ENCODE results near the gene PIGQ.

Gene PIGQ

DNA sequence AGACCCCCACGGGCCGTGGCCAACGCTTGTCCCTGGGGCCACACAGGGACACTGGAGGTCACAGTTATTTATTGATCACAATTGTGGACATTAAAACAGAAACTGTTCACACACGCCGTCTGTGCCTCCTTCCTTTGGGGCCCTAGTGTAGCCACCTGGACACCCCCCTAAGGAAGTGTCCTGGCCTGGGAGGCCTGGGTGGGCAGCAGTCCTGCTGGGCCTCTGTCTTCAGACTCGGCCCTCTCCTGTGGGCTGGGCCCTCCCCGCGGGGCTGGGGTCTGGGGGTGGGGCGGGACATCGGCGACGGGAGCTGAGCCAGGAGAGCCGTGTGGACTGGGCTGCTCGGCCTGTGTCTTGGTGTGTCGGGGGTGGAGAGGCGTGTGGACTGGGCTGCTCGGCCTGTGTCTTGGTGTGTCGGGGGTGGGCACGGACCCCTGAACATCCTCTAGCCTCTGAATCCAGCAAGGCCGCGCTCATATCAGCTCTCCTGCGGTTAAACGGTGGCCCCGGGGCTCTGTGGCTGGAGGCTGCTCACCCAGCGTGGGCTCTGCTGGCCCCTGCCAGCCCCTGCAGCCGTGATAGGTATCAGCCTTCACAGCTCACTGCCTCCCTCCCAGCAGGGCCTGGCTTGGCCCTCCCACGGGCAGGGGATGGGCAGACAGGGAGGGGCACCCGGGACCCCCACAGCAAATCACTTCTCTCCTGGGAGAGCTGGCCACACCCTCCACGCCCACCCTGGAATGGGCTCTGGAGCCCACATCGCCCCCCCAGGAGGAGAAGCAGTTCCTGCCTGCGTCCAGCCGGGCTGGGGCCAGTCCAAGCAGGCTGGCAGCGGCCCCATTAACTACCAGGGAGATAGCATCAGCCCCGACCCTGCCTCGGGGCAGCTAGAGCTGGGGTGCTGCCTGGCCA, 4.1 kb upstream of the PIGQ start:
- in situ Hi-C loops (cut with HindIII; ENCODE audit: low sequenced_read_pairs) = no loop called here

DNA sequence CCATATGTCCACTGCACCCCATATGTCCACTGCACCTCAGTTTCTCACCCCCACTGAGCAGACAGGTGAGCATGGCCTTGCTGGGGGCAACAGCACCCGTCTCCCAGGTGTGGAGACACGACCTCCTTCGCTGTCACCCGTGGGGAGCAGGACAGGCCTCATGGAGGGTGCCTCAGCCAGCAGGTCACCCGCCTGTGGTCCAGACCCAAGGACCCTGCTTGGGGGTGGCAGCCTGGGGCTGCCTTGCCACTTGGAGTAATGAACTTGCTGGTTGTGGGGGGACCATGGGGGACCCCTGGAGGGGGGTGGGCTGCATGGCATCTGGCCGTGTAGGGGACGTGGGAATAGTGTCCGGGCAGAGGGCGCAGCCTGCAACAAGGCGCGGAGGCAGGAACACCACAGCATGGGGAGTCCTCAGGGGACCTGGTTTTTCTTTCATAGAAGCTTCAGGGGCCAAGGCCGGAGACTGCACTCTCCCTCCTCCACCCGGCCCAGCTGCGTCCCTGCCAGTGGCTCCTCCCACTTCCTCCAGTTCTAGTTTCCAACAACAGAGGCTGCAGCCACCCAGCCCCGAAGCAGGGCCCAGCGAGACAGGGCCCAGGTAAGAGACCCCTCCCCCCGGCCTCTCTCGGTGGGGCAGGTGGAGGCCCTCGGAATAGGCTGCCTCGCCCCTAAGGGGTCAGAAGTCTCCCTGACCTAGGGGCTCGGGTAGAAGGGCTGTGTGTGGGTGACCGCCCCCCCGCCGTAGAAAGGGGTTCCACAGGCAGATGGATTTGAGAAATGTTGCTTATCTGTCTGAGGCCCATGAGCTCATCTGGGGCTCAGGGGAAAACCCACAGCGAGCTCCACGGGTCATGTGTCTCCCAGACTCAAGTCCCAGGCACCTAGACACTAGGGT, 3.0 kb upstream of the PIGQ start, which contains the start of gene NHLRC4:
Gene NHLRC4, plus strand, starts transcription at position 531 of the 898 bp plus-strand sequence. CDS start 1,043 bp downstream, outside the sequence.
- in situ Hi-C loops (cut with HindIII; ENCODE audit: low sequenced_read_pairs) = no loop called here

DNA sequence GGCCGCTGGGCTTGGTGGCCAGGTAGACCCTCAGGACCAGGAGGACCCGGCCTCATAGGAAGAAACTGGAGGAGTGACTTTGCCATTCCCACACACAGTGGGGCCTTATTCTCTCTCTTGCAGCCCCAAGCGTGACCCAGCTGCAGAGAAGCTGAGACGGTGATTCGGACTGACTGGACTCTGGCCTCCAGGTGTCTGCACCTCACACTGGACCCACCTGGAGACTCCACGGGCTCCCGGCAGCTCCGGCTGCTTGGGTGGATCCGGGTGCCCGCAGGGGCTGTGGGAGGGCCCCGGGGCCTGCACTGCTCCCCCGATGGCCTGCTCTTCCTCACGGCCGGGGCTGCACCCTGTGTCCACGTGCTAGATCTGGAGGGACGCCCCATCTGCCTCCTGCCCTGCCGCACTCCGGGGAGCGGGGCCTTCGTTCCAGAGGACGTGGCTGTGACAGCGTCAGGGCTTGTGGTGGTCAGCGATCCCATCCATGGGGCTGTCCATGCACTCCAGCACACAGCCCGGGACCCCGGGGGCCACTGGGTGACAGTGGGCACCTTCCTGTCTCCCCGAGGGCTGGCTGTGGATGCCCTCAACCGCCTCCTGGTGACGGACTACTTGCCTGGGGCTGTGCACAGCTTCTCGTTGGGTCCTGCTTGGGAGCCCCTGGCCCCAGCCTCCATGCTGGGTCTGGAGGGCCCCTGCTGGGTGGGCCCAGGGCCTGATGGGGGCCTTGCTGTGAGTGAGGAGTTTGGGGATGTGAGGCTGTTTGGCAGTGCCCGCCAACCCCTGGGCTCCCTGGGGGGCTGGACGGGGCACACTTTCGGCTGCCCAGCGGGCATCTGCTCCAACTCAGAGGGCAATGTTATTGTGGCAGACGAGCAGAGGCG, 2.2 kb upstream of the PIGQ start:
- in situ Hi-C loops (cut with HindIII; ENCODE audit: low sequenced_read_pairs) = no loop called here

DNA sequence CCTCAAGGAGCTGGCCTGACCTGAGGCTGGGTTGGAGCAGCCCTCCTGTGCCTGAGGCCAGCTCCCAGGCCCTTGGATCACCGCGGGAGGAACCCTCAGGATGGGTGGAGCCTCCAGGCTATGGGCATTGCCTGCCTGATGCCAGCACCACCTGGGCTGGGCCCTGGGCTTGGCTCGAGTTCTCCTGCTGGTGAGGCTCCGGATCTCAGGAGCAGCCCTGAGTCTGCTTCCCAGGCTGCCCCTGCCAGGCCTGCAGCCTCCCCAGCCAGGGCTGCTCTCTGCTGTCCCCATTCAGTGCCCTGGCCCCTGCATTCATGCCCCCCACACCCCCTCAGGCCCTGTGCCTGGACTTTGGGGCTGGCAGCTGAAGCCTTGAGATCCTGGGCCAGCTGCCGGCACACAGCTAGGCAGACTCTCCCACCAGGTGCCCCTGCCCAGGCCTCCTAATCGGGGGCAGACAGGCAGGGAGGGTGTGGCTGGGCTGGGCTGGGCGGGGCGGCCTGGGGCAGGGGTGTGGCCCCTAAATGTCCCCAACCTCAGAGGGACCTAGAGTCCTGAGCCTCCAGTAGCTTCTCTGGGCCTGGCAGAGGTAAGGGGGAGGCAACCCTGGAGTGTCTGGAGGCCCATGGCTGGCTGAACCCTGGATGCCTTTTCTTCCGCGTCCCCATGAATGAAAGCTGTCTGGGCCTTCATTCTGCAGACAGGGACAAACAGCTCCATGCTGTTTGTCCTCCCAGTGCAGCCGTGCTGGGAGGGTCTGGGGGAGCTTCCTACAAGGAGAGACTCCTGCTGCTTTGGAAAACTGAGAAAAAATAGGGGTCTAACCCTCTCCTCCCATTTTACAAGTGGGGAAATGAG, 1.1 kb upstream of the PIGQ start:
- in situ Hi-C loops (cut with HindIII; ENCODE audit: low sequenced_read_pairs) = no loop called here

DNA sequence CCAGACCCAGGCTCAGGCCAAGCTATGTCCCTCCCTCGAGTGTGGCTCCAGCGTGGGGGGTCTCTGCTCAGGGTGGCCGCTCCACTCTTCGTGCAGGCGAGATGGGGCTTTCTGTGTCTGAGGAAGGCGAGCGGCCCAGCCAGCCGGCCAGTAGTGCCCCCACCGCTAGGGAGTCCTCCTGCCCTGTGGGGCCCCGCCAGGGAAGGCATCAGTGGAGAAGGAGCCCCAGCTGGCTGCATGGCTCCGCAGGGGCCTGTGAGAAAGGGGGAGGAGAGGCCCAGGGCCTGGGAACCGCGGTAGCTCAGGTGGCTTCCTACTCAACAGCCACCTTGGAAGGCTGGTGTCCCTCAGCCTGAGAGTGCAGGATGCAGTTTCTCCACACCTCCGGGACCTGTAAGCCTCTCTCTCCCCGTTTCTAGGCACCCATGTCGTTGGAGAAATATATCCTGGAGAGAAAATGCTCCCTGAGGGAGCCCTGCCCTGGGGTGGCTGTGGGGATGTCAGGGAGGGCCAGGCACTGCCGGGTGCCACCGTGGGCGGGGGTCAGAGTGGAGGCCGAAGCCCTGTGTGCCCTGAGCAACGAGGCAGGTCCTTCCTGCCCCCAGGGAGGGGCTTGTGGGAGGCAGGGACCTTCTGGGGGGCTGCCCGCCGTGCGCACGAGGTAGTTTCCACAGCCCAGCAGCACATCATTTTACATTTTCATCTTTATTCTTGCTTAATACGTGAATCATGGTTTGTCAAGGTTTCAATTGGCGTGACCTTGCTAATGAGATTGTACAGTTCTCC, 3.3 kb downstream of the PIGQ start:
- in situ Hi-C loops (cut with HindIII; ENCODE audit: low sequenced_read_pairs) = no loop called here

DNA sequence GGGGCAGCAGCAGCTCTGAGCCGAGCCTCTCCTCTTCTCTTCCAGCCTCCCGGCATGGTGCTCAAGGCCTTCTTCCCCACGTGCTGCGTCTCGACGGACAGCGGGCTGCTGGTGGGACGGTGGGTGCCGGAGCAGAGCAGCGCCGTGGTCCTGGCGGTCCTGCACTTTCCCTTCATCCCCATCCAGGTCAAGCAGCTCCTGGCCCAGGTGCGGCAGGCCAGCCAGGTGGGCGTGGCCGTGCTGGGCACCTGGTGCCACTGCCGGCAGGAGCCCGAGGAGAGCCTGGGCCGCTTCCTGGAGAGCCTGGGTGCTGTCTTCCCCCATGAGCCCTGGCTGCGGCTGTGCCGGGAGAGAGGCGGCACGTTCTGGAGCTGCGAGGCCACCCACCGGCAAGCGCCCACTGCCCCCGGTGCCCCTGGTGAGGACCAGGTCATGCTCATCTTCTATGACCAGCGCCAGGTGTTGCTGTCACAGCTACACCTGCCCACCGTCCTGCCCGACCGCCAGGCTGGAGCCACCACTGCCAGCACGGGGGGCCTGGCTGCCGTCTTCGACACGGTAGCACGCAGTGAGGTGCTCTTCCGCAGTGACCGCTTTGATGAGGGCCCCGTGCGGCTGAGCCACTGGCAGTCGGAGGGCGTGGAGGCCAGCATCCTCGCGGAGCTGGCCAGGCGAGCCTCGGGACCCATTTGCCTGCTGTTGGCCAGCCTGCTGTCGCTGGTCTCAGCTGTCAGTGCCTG, 4.4 kb downstream of the PIGQ start:
- in situ Hi-C loops (cut with HindIII; ENCODE audit: low sequenced_read_pairs) = no loop called here

DNA sequence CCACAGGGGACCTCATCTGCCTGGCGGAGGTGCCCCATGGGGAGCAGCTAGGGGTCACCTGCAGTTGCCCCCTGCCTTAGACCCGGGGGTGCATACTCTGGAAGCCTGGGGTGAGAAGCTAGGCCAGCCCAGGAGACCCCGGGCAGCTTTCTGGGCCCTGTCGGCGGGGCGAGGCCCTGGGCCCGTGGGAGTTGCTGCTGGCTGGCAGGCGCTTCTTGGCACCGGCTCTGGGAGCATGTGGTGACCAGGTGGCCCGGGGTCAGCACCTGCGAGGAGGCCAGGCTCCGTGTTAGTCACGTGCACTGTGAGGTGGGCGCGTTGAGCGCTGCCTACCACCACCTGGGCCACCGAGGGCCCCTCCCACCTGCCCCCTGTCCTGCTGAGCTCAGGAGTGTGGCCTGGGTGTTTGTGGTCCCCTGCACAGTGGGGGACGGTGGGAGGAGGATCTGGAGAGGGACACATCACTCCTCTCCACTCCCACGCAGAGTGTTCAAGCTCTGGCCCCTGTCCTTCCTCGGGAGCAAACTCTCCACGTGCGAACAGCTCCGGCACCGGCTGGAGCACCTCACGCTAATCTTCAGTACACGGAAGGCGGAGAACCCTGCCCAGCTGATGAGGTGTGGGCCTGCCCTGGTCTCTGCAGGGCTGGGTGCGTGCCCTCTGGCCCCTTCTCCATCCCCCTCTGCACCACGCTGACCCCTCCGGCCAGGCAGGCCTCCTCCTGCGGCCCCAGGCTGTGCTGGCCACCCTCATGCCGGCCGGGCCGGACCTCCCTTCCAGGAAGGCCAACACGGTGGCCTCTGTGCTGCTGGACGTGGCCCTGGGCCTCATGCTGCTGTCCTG, 5.8 kb downstream of the PIGQ start:
- in situ Hi-C loops (cut with HindIII; ENCODE audit: low sequenced_read_pairs) = no loop called here

DNA sequence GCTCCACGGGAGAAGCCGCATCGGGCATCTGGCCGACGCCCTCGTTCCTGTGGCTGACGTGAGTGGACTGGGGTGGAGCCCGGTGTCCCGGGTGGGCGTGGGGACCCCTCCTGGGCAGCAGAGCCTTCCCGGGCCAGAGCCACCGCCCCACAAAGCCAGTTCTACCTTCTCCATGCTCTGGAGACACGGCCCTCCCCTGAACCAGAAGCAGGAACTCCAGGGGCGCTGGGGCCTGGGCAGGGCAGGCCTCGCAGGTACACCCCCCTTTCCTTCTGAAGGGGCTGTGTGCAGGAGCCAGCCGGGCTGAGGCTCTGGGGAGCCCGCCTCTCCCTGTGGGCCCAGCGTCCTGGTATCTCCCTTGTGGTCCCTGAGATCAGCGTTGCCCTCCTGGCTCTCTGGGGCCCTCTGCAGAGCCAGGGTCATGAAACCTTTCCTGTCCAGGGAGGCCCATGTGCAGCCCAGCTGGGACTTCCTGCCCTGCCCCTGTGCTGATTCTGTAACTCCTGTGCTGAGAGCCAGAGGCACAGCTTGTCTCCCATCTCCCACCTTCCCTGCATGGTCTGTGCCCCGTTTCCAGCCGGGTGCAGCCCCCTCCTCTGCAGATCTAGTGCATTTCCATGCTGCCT, 6.5 kb downstream of the PIGQ start:
- in situ Hi-C loops (cut with HindIII; ENCODE audit: low sequenced_read_pairs) = no loop called here

DNA sequence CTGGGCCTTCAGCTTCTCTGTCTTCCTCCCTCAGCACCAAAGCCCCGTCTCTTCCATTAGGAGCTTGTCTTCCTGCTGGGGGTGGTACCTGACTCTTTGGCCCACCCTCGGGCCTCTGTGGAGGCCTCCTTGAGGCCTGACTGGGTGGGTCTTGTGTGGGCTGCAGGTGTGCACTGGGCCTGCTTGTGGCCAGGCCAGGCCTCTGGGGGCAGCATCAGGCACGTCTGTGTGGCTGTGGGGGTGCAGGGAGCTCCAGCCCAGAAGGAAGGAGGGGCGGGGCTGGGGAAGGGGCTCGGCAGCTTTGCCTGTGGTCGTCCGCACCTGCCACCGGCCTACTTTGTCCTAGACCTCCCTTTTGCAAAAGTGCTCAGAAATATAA, 7.0 kb downstream of the PIGQ start:
- in situ Hi-C loops (cut with HindIII; ENCODE audit: low sequenced_read_pairs) = no loop called here

DNA sequence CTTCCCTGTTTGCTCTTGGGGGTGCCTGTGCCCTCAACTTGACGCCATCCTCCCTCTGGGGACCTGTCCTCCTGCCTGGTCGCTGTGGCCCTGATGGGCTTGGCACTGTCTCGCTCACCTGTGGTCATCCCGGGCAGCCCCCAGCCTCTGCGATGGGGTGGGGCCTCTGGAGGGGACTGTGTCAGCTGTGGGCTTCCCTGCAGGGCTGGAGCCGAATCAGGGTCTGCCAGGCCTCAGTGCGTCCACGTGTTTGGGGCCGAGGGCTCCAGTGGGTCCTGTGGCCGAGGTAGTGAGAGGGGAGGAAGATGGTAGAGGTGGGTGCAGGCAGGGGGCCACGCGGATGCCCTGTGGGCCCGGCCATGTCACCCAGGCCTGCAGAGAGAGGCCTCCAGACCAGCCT, 8.0 kb downstream of the PIGQ start:
- in situ Hi-C loops (cut with HindIII; ENCODE audit: low sequenced_read_pairs) = no loop called here

DNA sequence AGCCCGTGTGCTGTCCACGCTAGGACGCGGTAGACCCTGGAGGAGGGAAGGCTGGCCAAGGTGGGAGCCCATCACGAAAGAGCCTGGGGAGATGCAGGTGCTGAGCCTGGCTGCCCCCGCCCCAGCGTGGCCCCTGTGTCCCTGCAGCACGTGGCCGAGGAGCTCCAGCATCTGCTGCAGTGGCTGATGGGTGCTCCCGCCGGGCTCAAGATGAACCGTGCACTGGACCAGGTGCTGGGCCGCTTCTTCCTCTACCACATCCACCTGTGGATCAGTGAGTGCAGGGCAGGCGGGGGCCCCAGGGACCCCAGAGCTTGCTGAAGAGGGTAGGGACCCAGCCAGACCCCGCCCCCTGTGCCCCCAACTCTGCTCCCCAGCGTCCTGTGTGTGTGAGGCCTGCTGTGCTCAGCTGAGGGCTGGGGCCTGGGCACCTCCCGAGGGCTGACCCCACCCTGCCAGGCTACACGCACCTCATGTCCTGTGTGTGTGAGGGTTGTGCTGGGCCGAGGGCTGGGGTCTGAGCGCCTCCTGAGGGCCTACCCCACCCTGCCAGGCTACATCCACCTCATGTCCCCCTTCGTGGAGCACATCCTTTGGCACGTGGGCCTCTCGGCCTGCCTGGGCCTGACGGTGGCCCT, 8.6 kb downstream of the PIGQ start:
- in situ Hi-C loops (cut with HindIII; ENCODE audit: low sequenced_read_pairs) = no loop called here

DNA sequence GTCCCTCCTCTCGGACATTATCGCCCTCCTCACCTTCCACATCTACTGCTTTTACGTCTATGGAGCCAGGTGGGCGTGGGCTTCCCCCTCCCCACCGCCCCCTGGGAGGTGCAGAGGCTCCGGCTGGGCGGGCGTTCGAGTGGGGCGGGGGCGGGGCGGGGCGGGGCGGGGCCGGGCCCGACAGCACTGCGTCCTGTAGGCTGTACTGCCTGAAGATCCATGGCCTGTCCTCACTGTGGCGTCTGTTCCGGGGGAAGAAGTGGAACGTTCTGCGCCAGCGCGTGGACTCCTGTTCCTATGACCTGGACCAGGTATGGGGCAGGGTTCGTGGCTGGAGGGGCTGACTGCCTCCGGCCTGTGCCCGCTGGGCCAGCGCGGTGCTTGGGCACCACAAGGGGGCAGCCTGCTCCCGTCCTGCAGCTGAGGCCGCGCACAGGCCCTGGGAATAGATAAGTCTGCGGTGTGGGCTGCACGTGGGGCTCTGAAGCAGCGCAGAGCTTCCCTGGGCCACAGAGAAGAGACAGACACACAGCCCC, 9.2 kb downstream of the PIGQ start:
- in situ Hi-C loops (cut with HindIII; ENCODE audit: low sequenced_read_pairs) = no loop called here

DNA sequence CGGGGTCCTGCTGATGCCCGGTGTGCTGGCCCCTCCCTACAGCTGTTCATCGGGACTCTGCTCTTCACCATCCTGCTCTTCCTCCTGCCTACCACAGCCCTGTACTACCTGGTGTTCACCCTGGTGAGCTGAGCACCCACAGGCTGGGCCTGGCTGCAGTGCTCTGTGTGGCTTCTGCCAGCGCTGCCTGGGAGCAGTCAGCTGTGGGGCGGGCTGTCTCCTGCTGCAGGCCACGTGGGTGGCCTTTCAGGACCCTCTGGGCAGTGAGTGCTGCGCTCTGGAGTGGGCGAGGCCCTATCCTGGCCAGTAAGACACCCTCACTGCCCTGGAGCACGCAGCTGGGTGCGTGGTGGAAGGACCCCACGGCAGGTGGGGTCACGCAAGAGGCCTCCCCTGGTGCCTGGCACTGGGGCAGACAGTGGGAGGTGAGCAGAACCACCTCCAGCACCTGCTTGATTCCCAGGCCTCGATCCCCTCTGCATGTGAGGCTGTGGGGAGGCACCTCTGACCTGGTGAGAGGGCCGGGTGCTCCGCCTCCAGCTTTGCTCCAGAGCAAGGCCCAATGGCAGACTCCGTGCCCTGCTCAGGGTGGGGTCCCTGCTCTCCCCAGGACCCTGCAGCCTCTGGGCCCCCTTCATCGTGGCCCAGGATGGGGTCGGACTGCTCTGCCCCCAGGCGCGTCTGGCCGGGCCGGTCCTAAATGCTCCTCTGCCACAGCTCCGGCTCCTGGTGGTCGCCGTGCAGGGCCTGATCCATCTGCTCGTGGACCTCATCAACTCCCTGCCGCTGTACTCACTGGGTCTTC, 10.6 kb downstream of the PIGQ start:
- in situ Hi-C loops (cut with HindIII; ENCODE audit: low sequenced_read_pairs) = no loop called here

DNA sequence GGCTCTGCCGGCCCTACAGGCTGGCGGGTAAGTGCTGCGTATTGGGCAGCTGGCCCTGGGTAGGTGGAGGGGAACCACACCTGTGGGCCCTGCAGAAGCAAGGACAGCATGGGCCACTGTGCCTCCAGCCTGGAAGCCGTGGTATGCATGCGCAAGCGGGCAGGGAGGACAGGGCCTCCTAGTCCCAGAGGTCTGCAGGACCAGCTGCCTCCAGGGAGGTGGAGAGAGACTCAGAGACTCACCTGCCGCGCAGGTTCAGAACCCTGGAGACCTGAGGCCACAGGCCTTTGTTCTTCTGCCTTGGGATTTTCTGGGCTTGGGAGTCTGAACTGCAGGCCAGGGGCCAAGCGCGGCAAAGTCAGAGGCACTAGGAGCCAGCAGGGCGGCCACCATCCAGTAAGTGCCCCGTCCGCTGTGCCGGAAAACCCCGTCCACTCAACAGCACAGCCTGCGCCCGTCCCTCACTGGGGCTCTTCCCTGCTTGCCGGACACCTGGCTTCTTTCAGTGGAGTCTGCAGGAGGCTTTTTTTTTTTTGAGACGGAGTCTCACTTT, 11.3 kb downstream of the PIGQ start:
- in situ Hi-C loops (cut with HindIII; ENCODE audit: low sequenced_read_pairs) = no loop called here

DNA sequence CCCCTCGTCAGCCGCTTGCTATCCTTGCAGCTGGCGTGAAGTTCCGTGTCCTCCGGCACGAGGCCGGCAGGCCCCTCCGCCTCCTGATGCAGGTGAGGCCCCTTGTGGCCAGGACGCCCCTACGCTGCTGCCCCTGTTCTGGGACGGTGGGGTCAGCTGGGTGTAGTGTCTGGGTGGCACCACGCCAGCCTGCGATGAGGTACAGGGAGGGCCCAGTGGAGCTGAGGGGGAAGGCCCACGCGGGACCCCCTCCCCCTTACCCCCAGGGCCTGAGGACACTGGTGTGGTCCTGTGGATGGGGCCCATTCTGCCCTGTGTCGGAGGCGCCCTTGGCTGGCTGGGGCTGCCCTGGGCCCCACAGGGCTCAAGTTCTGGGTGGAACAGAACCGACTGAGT, 12.4 kb downstream of the PIGQ start:
- in situ Hi-C loops (cut with HindIII; ENCODE audit: low sequenced_read_pairs) = no loop called here

All from endothelial cell of hepatic sinusoid (primary cell).